GM19099 (cell line): ENCODE data around the gene BPGM.

ENCODE experiments used
- POLR2A ChIP-seq: IDR thresholded peaks from 3 replicates; pipeline ENCODE4 v1.6.1; 2011; ENCODE audit warnings: low read depth; ENCODE audit not compliant: insufficient read length; ENCODE audit errors: extremely low read depth

The BPGM gene

DNA sequence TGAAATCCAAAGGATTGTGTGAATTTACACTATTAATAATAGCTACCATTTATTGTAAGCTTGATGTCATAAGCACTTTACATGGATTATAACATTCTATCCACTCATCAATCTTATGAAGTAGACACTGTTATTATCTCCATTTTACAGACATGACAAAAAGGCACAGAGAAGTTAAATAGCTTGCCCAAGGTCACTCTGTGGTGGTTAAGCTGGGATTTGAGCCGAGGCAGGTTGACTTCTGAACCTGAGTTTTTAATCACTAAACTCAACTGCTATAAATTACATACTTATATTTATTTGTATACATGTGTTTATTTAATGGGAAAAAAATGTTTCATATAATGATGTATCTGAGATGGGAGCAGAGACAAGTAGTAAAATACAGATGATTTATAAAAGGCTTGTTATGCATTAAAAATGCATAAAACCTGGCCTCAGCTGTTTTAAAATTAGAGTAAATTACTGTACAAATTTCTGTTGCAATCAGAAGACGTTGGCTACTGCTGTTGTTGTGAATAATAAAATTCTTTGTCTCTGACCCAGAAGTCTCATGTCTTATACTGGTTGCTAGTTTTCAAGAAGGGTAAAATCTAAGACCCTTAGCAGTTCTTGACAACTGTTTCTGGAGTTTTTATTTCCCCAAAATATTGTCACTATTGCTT is 71.7 kb downstream of the BPGM start:
- TF ChIP-seq POLR2A: no peak

DNA sequence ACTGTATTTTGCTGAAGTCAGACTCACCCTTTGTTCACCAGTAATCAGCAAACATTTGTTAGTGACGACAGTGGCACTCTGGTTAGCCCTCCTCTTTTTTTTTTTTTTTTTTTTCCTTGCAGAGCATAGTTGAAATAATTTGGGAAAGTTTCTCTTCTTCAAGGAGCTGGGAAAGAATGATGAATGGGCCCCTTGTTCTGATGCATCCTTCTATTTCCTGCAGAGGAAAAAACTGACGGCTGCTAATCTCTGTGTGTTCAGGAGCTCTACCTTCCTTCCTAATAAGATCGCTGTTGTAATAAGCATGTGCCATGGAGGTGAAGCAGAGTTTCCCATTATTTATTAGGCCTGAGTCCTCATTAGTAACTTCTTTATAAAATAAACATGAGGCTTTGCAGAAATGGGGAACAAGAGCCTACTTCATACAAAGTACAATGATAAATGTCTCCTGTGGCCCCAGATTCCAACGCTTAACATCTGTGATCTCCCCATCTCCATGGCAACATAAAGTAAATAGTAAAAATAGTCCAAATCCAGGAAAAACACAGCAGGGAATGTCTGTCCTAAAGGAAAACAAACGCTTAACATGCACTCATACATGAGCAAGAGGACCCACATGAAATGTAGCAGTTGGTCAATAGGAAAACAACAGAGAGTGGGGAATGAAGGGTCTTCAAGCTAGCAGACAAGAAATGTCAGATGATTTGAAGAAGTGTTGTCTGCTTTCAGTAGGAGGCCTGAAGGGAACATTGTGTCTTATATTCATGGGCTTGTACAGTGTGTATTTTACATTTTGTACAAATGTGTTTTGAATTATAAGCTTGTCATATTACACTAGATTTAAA is 73.7 kb downstream of the BPGM start:
- no peak for TF ChIP-seq POLR2A

DNA sequence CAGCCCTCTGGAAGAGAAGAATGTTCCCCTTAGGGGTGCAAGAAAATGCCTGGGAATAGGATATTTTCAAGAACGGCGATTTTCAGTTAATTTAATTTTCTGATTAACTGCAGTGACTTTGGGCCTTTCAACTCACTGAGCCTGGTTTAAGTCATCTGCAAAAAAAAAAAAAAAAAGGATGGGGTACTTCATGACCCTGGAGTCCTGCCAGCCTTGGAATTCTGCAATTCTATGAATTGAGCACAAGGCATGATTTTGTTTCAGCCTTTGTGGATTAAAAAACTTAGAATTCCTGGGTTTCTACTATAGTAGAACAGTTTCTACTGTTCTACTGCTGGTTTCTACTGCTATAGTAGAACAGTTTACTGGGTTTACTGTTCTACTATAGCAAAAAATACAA is 74.5 kb downstream of the BPGM start:
- TF ChIP-seq POLR2A: no peak

DNA sequence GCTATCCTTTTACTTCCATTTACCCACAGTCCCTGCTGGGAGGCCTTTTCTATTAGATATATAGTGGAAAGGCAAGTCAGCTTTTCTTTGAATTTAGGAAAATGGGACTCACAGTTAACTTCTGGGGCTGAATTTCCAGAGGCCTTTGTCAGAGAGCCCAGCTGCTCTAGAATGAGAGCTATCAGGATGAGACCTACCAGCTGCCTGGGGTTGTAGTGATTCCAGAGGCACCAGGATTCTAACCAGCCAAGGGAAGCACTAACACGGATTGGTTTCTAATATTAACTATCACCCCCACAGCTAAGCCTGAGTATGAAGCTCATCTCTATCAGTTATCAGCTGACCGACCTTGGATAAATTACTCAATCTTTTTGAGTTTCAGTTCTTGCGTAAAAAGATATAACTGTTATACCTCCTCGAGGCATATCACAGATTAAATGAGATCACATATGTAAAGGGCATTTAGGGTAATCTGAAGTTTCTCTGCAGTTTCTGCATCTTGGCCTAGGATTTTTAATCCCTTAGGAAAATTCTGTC is 76.2 kb downstream of the BPGM start:
- TF ChIP-seq POLR2A: no peak

DNA sequence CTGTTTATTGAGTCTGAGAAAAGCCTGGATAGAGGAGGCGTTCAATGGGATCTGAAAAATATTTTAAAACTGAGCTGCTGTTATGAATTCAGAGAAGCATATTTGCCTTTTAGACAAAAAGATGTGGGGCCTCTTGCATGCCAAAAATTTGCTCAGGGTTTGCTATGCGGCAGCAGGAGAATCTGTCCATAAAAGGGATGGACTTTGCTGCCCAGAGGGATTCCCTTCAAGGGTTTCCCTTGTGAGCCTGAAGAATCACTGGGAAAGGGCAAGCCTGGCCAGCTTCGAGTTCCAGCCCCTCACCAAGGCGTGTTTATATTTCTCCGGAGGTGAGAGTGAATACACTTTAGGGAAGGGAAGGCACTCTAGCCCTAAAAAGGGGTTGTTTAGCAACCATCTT is 77.2 kb downstream of the BPGM start:
- TF ChIP-seq POLR2A: no peak

DNA sequence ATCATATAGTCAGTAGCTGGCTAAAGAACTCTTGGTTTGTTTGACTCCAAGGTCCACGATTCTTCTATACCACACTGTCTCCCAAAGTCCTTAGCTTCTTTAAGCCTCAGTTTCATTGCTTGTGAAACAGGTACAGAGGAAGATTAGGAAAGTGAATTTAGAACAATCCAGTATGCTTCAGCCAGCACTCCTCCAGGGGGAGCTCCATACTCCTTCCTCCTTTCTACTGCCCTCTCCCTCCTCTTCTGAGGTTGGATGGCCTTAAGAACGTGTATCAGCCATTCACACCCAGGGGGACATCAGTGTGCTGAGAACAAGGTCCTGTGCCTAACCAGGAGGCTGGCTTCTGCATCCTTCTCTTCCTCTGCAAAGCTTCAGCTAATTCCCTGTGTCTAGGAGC is 78.0 kb downstream of the BPGM start:
- TF ChIP-seq POLR2A: no peak

DNA sequence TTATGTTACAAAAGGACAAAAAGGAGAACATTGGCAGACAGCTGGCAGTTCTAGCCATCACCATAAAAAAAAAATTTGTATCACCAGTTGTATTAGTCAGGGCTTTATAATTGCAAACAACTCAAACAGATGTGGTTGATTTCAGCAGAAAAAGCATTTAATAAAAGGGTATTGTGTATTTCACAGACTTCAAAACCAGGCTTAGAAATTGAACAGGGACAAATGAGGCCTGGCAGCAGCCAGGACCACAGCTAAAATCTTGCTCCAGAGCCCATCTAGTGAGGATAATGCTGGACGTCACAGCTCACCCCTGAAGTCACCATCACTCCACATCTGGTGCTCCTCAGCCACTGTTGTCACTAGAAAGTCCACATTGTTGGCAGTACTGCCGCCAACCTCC is 79.9 kb downstream of the BPGM start:
- no peak for TF ChIP-seq POLR2A

DNA sequence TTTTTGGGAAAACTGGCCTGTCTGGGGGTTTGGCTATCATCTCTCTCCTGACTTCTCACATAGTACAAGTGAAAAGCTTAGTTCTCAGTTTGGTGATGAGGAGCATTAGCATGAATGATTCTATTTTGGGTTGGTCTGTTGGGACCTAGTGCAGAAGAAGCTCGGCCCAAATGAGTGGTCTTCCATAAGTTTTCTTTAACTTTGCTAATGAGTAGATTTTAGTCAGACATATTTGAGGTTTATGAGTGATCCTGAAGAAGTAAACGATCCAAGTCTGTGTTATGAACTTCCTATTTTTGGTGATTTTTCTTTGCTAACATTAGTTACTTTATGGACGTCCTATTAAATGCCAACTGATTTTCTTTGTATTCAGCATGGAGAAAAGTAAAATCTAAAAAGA is 81.1 kb downstream of the BPGM start:
- TF ChIP-seq POLR2A: no peak
